NOMO-1 (cell line): Measurements from ENCODE around the gene AATK.

Experiments used
- DNase-seq, 2 experiments: peaks; one replicate each; lab custom pipeline; 2025; ENCODE audit not compliant: unreplicated experiment in 2 of 2; lab: John Stamatoyannopoulos, UW

AATK gene

GRCh38 chr17:81183316-81183715, 17.3 kb upstream of the AATK start:
- DNase-seq, result no peak

- no peak for DNase-seq
Observed at GRCh38 chr17:81182596-81182995, 16.6 kb upstream of the AATK start.

GRCh38 chr17:81181811-81182185, 15.8 kb upstream of the AATK start:
- DNase-seq, result no peak

- DNase-seq, result no peak
Observed at GRCh38 chr17:81180836-81181810, 15.1 kb upstream of the AATK start.

GRCh38 chr17:81179861-81180260, 13.8 kb upstream of the AATK start:
- no peak for DNase-seq

GRCh38 chr17:81179220-81179619, 13.2 kb upstream of the AATK start:
- no peak for DNase-seq

- DNase-seq, result no peak
Observed at GRCh38 chr17:81178136-81179091, 12.4 kb upstream of the AATK start.

- no peak for DNase-seq
Observed at GRCh38 chr17:81176666-81177065, 10.6 kb upstream of the AATK start.

GRCh38 chr17:81173762-81174155, 7.7 kb upstream of the AATK start:
- no peak for DNase-seq

GRCh38 chr17:81173052-81173761, 7.2 kb upstream of the AATK start:
- no peak for DNase-seq

- no peak for DNase-seq
Observed at GRCh38 chr17:81171941-81172340, 5.9 kb upstream of the AATK start.

GRCh38 chr17:81170727-81171494, 4.9 kb upstream of the AATK start:
- DNase-seq, result no peak

GRCh38 chr17:81169870-81170309, 3.9 kb upstream of the AATK start:
- DNase-seq, result no peak

- DNase-seq, result no peak
Observed at GRCh38 chr17:81167638-81168037, 1.6 kb upstream of the AATK start.

GRCh38 chr17:81167194-81167524, 1.1 kb upstream of the AATK start:
- no peak for DNase-seq

GRCh38 chr17:81165246-81166032, 582 bp downstream of the AATK start, which contains the start of gene PVALEF:
Gene PVALEF (plus strand): TSS chr17:81165507. CDS start chr17:81181227, 15,720 bp downstream.
- DNase-seq, result no peak

GRCh38 chr17:81164371-81165245, 1.4 kb downstream of the AATK start:
- no peak for DNase-seq

- no peak for DNase-seq
Observed at GRCh38 chr17:81163703-81164370, 2.2 kb downstream of the AATK start.
